H1 (cell line): ENCODE data around the gene OXCT2. TPM values are rescaled to one million over a fixed set of nuclear protein-coding genes. Genes with fewer than 3 reads are reported as not detected.
"Not testable (repeated sequence)": the region's sequence is repeated elsewhere in the genome, so short reads cannot be mapped to it uniquely, and the experiment has no call there.

Experiments
- CTCF ChIA-PET: fragments of 300-600 bp; sonication (Branson Sonifier 250); formaldehyde crosslinking; loops from one replicate; lab custom pipeline; 2021; ENCODE audit not compliant: partially characterized antibody; lab: Charles Lee
- POLR2A ChIA-PET: fragments of 300-600 bp; sonication (Branson Sonifier 250); formaldehyde crosslinking; loops from one replicate; lab custom pipeline; 2021; ENCODE audit warnings: inconsistent platforms; ENCODE audit not compliant: partially characterized antibody; lab: Charles Lee
- DNase-seq, 2 experiments: peaks; one replicate each; pipeline versions ENCODE4 v3.0.0 to v3.0.0-alpha.2; 2010 to 2022; ENCODE audit warnings: low spot score in 2 of 2, low read depth in 1 of 2, mixed read lengths in 1 of 2
- FAIRE-seq: peaks from 2 replicates; lab custom pipeline; 2011; peaks lifted over from hg19 to GRCh38; lab: Jason Lieb, UNC
- H2AFZ ChIP-seq: 2 replicates; pipeline ENCODE4 v1.8.1; 2012; ENCODE audit warnings: low read length, inconsistent platforms
- H2AK5ac ChIP-seq: 2 replicates; pipeline ENCODE4 v1.6.1; 2013; ENCODE audit warnings: low read depth, low read length
- H2BK120ac ChIP-seq: replicated peaks from 2 replicates; pipeline ENCODE3; 2013; ENCODE audit warnings: low read depth, low read length, inconsistent platforms
- H2BK12ac ChIP-seq: 2 replicates; pipeline ENCODE4 v1.6.1; 2013; ENCODE audit warnings: low read depth, low read length
- H2BK15ac ChIP-seq: 2 replicates; pipeline ENCODE4 v1.6.1; 2013; ENCODE audit warnings: low read length
- H2BK20ac ChIP-seq: 2 replicates; pipeline ENCODE4 v1.6.1; 2013; ENCODE audit warnings: low read length
- H2BK5ac ChIP-seq: 2 replicates; pipeline ENCODE4 v1.6.1; 2013; ENCODE audit warnings: low read depth, low read length
- H3K14ac ChIP-seq: 2 replicates; pipeline ENCODE4 v1.6.1; 2013; ENCODE audit warnings: inconsistent platforms; ENCODE audit not compliant: insufficient read length
- H3K18ac ChIP-seq: 2 replicates; pipeline ENCODE4 v1.6.1; 2013; ENCODE audit warnings: low read length; ENCODE audit errors: extremely low read depth
- H3K23ac ChIP-seq: 2 replicates; pipeline ENCODE4 v1.6.1; 2013; ENCODE audit warnings: inconsistent platforms; ENCODE audit not compliant: insufficient read length
- H3K23me2 ChIP-seq: 2 replicates; pipeline ENCODE4 v1.6.1; 2013; ENCODE audit warnings: low read depth, low read length
- H3K27ac ChIP-seq: 2 replicates; pipeline ENCODE4 v1.6.1; 2011; ENCODE audit warnings: low read depth, low read length, inconsistent platforms
- H3K27me3 ChIP-seq, 4 experiments: replicated peaks in 1 of 4; 1 replicate in 1 of 4; 2 replicates in 3 of 4; pipeline versions ENCODE4 v1.6.1 to v1.8.1; 2011 to 2013; ENCODE audit warnings: low read length in 3 of 4, mild to moderate bottlenecking in 3 of 4, inconsistent platforms in 2 of 4, mixed read lengths in 2 of 4, moderate library complexity in 1 of 4; ENCODE audit not compliant: control insufficient read depth in 3 of 4, insufficient read depth in 3 of 4; ENCODE audit errors: extremely low read depth in 1 of 4
- H3K36me3 ChIP-seq, 4 experiments: 2 replicates each; pipeline versions ENCODE4 v1.6.1 to v1.8.1; 2011 to 2013; ENCODE audit warnings: mild to moderate bottlenecking in 4 of 4, low read length in 3 of 4, moderate library complexity in 2 of 4, control low read depth in 1 of 4, inconsistent platforms in 1 of 4; ENCODE audit not compliant: insufficient read depth in 4 of 4, control insufficient read depth in 2 of 4
- H3K4ac ChIP-seq: replicated peaks from 2 replicates; pipeline ENCODE3; 2013; ENCODE audit warnings: low read length, low read depth, mixed read lengths, inconsistent platforms; ENCODE audit not compliant: insufficient read length
- H3K4me1 ChIP-seq, 4 experiments: replicated peaks in 1 of 4; 1 replicate in 1 of 4; 2 replicates in 3 of 4; pipeline versions ENCODE4 v1.6.1 to v1.8.1; 2011 to 2013; ENCODE audit warnings: low read length in 3 of 4, inconsistent platforms in 2 of 4, mixed read lengths in 1 of 4; ENCODE audit not compliant: insufficient read depth in 4 of 4, control insufficient read depth in 3 of 4
- H3K4me2 ChIP-seq, 2 experiments: 2 replicates each; pipeline versions ENCODE4 v1.6.1 to v1.8.1; 2011 to 2013; ENCODE audit warnings: low read depth in 2 of 2, low read length in 2 of 2, control low read depth in 1 of 2, inconsistent platforms in 1 of 2, mild to moderate bottlenecking in 1 of 2; ENCODE audit not compliant: insufficient read depth in 1 of 2
- H3K4me3 ChIP-seq, 4 experiments: fragments of 200-600, 300-600 bp in 1 of 4; sonication (generic), shearing (Covaris generic), sonication (Bioruptor Twin) in 1 of 4; 2 replicates each; pipeline versions ENCODE4 v1.5.1 to v1.8.1; 2011 to 2016; ENCODE audit warnings: low read length in 4 of 4, low read depth in 3 of 4, control low read depth in 2 of 4, inconsistent platforms in 2 of 4, mild to moderate bottlenecking in 2 of 4, mixed read lengths in 1 of 4, moderate library complexity in 1 of 4; ENCODE audit not compliant: insufficient read depth in 2 of 4; ENCODE audit errors: extremely low read depth in 1 of 4
- H3K56ac ChIP-seq: replicated peaks from 2 replicates; pipeline ENCODE3; 2013; ENCODE audit warnings: low read depth, mild to moderate bottlenecking, mixed read lengths, low read length, inconsistent platforms; ENCODE audit not compliant: insufficient read length
- H3K79me1 ChIP-seq: 2 replicates; pipeline ENCODE4 v1.6.1; 2013; ENCODE audit warnings: low read depth, low read length, control low read depth
- H3K79me2 ChIP-seq, 2 experiments: 2 replicates each; pipeline versions ENCODE4 v1.6.1 to v1.8.1; 2012 to 2013; ENCODE audit warnings: low read length in 2 of 2, mild to moderate bottlenecking in 2 of 2, inconsistent platforms in 1 of 2; ENCODE audit not compliant: insufficient read depth in 2 of 2, control insufficient read depth in 1 of 2
- H3K9ac ChIP-seq, 4 experiments: replicated peaks in 1 of 4; 1 replicate in 1 of 4; 2 replicates in 3 of 4; pipeline versions ENCODE4 v1.6.1 to v1.8.1; 2011 to 2013; ENCODE audit warnings: low read depth in 3 of 4, low read length in 3 of 4, control low read depth in 2 of 4, mild to moderate bottlenecking in 2 of 4, moderate library complexity in 2 of 4, inconsistent platforms in 1 of 4; ENCODE audit errors: extremely low read depth in 1 of 4
- H3K9me3 ChIP-seq, 2 experiments: 2 replicates each; pipeline versions ENCODE4 v1.6.1 to v1.8.1; 2012 to 2013; ENCODE audit warnings: mild to moderate bottlenecking in 2 of 2, moderate library complexity in 2 of 2, control low read depth in 1 of 2, inconsistent platforms in 1 of 2, low read depth in 1 of 2, low read length in 1 of 2, mixed read lengths in 1 of 2; ENCODE audit not compliant: insufficient read depth in 2 of 2
- H4K20me1 ChIP-seq, 2 experiments: replicated peaks in 1 of 2; 2 replicates each; pipeline versions ENCODE3 to v1.8.1; 2011 to 2013; ENCODE audit warnings: inconsistent platforms in 2 of 2, low read length in 2 of 2, mild to moderate bottlenecking in 1 of 2; ENCODE audit not compliant: insufficient read depth in 2 of 2, control insufficient read depth in 1 of 2
- H4K5ac ChIP-seq: 2 replicates; pipeline ENCODE4 v1.6.1; 2013; ENCODE audit warnings: low read length, low read depth, mixed read lengths, inconsistent platforms; ENCODE audit not compliant: insufficient read length
- H4K8ac ChIP-seq: 2 replicates; pipeline ENCODE4 v1.8.0; 2013; ENCODE audit warnings: mild to moderate bottlenecking, moderate library complexity, low read length, inconsistent platforms; ENCODE audit not compliant: insufficient read depth; ENCODE audit errors: extremely low read depth
- H4K91ac ChIP-seq: replicated peaks from 2 replicates; pipeline ENCODE3; 2013; ENCODE audit warnings: low read length, mixed read lengths, inconsistent platforms; ENCODE audit not compliant: insufficient read length
- WGBS, 2 experiments: shearing (Covaris generic) in 1 of 2; methylation state at CpG; one replicate each; pipeline versions ENCODE4 v1.1.6 to v1.1.7; 2013 to 2015; ENCODE audit warnings: low lambda C conversion rate in 2 of 2, mixed read lengths in 2 of 2, inconsistent platforms in 1 of 2, low coverage in 1 of 2, missing lambda C conversion rate in 1 of 2; ENCODE audit not compliant: insufficient replicate concordance in 2 of 2, insufficient coverage in 1 of 2, insufficient read length in 1 of 2; ENCODE audit errors: extremely low coverage in 1 of 2, missing lambda C conversion rate in 1 of 2; 5-methylcytosine and 5-hydroxymethylcytosine counted together
- polyA plus RNA-seq, 7 experiments: library from polyadenylated mRNA; depleted of rRNA in 3 of 7; stranded (reverse) in 5 of 7; unstranded in 2 of 7; fragments of >200 nt in 5 of 7; fragments of 200-250 nt in 2 of 7; gene quantifications; 1 replicate in 5 of 7; 2 replicates in 1 of 7; 4 replicates in 1 of 7; pipeline versions ENCODE4 v1.2.1 to v1.2.3, GENCODE V29; 2011 to 2013; ENCODE audit warnings: missing spikeins in 2 of 7, mixed read lengths in 2 of 7
- total RNA-seq: library from RNA; stranded (reverse); fragmentation: NEBNext Ultra II Directional; extraction: Animal tissue kit (Norgen Biotek cat#: 25700); gene quantifications from 2 replicates; pipeline ENCODE4 v1.2.1, GENCODE V29; 2021

OXCT2 gene
- total and polyA plus RNA-seq, 2 of the 8 experiments (the other 6 are each of a cell fraction or from before 2014, with no cell fraction given) = 2.6 to 2.9 TPM

DNA sequence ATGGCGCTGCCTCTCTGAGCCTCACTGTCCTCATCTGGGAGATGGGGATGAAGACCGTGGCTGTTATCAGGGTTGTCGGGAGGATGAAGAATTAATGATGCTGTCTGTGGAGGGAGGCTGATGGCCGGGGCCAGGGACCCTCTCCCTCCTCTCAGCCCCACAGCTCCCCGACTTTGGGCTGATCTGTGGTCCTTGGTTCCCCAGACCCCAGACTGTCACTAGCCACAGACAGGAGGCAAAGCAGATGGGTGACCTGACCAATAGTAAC lies 15.9 kb upstream of the OXCT2 start:
- not testable (repeated sequence) for H3K23ac ChIP-seq, H2BK5ac ChIP-seq, H3K27ac ChIP-seq, H3K4me1 ChIP-seq, H3K79me2 ChIP-seq, FAIRE-seq, H4K8ac ChIP-seq, H4K91ac ChIP-seq, H3K36me3 ChIP-seq, H3K56ac ChIP-seq, H2BK12ac ChIP-seq, H3K4me3 ChIP-seq, H3K4me2 ChIP-seq, H3K9me3 ChIP-seq, H3K18ac ChIP-seq, H2AFZ ChIP-seq, H3K4ac ChIP-seq, H2BK120ac ChIP-seq, H3K9ac ChIP-seq, H4K5ac ChIP-seq, H3K23me2 ChIP-seq, DNase-seq, H4K20me1 ChIP-seq, H2AK5ac ChIP-seq, H2BK15ac ChIP-seq, H3K14ac ChIP-seq, H2BK20ac ChIP-seq, H3K79me1 ChIP-seq
- 85% methylated on average over 3 of the region's 5 CpGs; no CpG with 5 or more reads in 1 of the 2 experiments for WGBS, 2 experiments
- ChIA-PET POLR2A (interaction anchor here (1.0 kb wide), 1 partner anchor 32 kb away, joined by 3 read pairs; no protein-coding TSS in a partner anchor), CTCF (interaction anchor here (1.0 to 1.2 kb wide), 2 partner anchors 10 to 13 kb away, joined by 3 read pairs; no protein-coding TSS in a partner anchor)
- peaks cover 34 to 59% (median 46%) of the 10 kb centered on the region in 4 experiments for H3K27me3 ChIP-seq
